HG02763 (cell line): Measurements from ENCODE around the gene FABP7.
A peak's percentile ranks its signal among the peaks of the same experiment; 100 is the strongest.

Experiments
- ATAC-seq: cut with Tn5 transposase; IDR thresholded peaks from one replicate; pipeline ENCODE4 v1.9.1; 2021; ENCODE audit warnings: mild to moderate bottlenecking, moderate library complexity; ENCODE audit not compliant: unreplicated experiment

Gene FABP7

GRCh38 chr6:122792766-122793165 lies 13.2 kb downstream of the FABP7 start:
- ATAC-seq = no peak

- no peak for ATAC-seq
These were observed 18.0 kb downstream of the FABP7 start for GRCh38 chr6:122797537-122797936.

- peak; percentile 90 for ATAC-seq
These were observed 18.7 kb downstream of the FABP7 start for GRCh38 chr6:122798099-122798641.

GRCh38 chr6:122799140-122799745 lies 19.7 kb downstream of the FABP7 start:
- no peak for ATAC-seq

- ATAC-seq = no peak
These were observed 20.6 kb downstream of the FABP7 start for GRCh38 chr6:122799916-122800686.

GRCh38 chr6:122800906-122801305 lies 21.4 kb downstream of the FABP7 start:
- ATAC-seq = no peak

GRCh38 chr6:122801397-122801796 lies 21.9 kb downstream of the FABP7 start:
- no peak for ATAC-seq

GRCh38 chr6:122803171-122803661 lies 23.7 kb downstream of the FABP7 start:
- no peak for ATAC-seq

- ATAC-seq = no peak
These were observed 25.5 kb downstream of the FABP7 start for GRCh38 chr6:122804962-122805485.

- ATAC-seq = no peak
These were observed 26.8 kb downstream of the FABP7 start for GRCh38 chr6:122806291-122806690.

- no peak for ATAC-seq
These were observed 28.8 kb downstream of the FABP7 start for GRCh38 chr6:122808121-122808885.

GRCh38 chr6:122809001-122809400 lies 29.5 kb downstream of the FABP7 start:
- no peak for ATAC-seq

GRCh38 chr6:122809691-122810090 lies 30.2 kb downstream of the FABP7 start:
- no peak for ATAC-seq

- ATAC-seq = no peak
These were observed 30.7 kb downstream of the FABP7 start for GRCh38 chr6:122810189-122810588.

- ATAC-seq = no peak
These were observed 37.8 kb downstream of the FABP7 start for GRCh38 chr6:122817358-122817757.

GRCh38 chr6:122817766-122818165 lies 38.2 kb downstream of the FABP7 start:
- no peak for ATAC-seq

- no peak for ATAC-seq
These were observed 39.4 kb downstream of the FABP7 start for GRCh38 chr6:122818866-122819265.

- ATAC-seq = no peak
These were observed 41.6 kb downstream of the FABP7 start for GRCh38 chr6:122821095-122821494.

GRCh38 chr6:122825163-122825562 lies 45.6 kb downstream of the FABP7 start:
- ATAC-seq = no peak

GRCh38 chr6:122829456-122829855 lies 49.9 kb downstream of the FABP7 start:
- no peak for ATAC-seq

GRCh38 chr6:122831511-122831910 lies 52.0 kb downstream of the FABP7 start:
- ATAC-seq = no peak
